Activated T-helper 17 cell treated with anti-CD3 and anti-CD28 coated beads, Interleukin-2, amount 50 U/mL, for 72 hours (primary cell): ENCODE measurements around the gene ARHGAP26. TPM values are rescaled to one million over a fixed set of nuclear protein-coding genes. Genes with fewer than 3 reads are reported as not detected.
A peak's percentile ranks its signal among the peaks of the same experiment; 100 is the strongest.
"Not testable (repeated sequence)": the region's sequence is repeated elsewhere in the genome, so short reads cannot be mapped to it uniquely, and the experiment has no call there.

Experiments used
- ATAC-seq: fragments of 150-1000 bp; cut with Tn5 transposase; replicated peaks from 2 replicates; pipeline ENCODE4 v1.10.0; 2021; ENCODE audit warnings: mild to moderate bottlenecking, moderate library complexity
- H3K27ac Mint-ChIP-seq: one replicate; pipeline ENCODE4 v1.8.0; 2022; ENCODE audit warnings: mixed read lengths
- H3K27me3 Mint-ChIP-seq: one replicate; pipeline ENCODE4 v1.8.0; 2022; ENCODE audit warnings: mixed read lengths
- H3K36me3 Mint-ChIP-seq: one replicate; pipeline ENCODE4 v1.8.0; 2022; ENCODE audit warnings: low read depth, mild to moderate bottlenecking, mixed read lengths
- H3K4me1 Mint-ChIP-seq: one replicate; pipeline ENCODE4 v1.8.0; 2022; ENCODE audit warnings: mixed read lengths
- H3K4me3 Mint-ChIP-seq: one replicate; pipeline ENCODE4 v1.8.0; 2022; ENCODE audit warnings: mild to moderate bottlenecking, mixed read lengths
- H3K9me3 Mint-ChIP-seq: one replicate; pipeline ENCODE4 v1.8.0; 2022; ENCODE audit warnings: mixed read lengths
- total RNA-seq, 2 donors: library from RNA; stranded (reverse); gene quantifications; one replicate each; pipeline ENCODE4 v1.2.3, GENCODE V29; 2022

ARHGAP26 gene
- total RNA-seq, 2 donors from 2014 or later, result 7.8 to 12.0 TPM

DNA sequence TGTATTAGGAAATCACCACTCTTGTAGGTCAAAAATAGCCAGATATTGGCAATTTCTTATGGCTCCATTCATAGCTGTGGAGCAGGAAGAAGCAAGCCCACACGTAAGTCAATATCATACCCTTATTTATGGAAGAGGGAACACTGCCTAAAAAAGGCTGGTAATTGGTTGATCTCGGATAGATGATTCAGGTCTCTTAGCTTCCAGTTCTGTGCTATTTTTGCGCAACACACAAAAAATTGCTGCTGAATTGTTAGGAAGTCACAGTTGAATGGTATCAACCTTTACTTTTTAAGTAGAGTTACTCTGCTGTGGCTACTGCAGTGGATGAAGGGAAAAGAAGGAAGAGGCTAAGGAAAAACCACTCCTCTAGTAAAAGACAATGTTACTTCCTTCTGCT lies 168.8 kb downstream of the ARHGAP26 start:
- H3K4me1 Mint-ChIP-seq, result no peaks in the 10 kb centered on the region
- peaks cover 4% of the 10 kb centered on the region for H3K36me3 Mint-ChIP-seq
- no peaks in the 10 kb centered on the region for H3K27me3 Mint-ChIP-seq
- no peak overlapping the region for H3K4me3 Mint-ChIP-seq
- no peaks in the 10 kb centered on the region for H3K9me3 Mint-ChIP-seq
- H3K27ac Mint-ChIP-seq, result no peak overlapping the region
- no peak for ATAC-seq

DNA sequence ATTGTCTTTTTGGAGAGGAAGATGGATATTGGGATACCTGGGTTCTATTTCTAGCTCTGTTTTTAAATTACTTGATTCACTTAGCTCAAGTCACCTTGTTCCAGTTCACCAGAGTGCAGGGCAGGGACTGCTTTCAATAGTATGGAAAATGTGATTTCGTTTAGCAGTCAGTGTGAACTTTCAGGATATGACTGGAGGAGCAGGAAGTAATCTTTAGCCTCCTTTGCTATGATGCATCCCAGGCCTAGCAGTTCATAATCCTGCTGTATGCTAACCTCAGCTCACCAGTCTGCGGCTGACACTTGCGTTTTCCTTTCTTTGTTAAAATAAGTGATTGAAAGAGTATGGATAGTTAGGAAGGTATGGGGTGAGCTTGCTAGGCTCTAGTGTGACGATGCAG lies 169.7 kb downstream of the ARHGAP26 start:
- H3K4me3 Mint-ChIP-seq, result no peak overlapping the region
- H3K27ac Mint-ChIP-seq, result no peak overlapping the region
- H3K4me1 Mint-ChIP-seq, result no peaks in the 10 kb centered on the region
- ATAC-seq, result no peak
- H3K9me3 Mint-ChIP-seq, result no peaks in the 10 kb centered on the region
- H3K27me3 Mint-ChIP-seq, result no peaks in the 10 kb centered on the region
- H3K36me3 Mint-ChIP-seq, result no peaks in the 10 kb centered on the region

DNA sequence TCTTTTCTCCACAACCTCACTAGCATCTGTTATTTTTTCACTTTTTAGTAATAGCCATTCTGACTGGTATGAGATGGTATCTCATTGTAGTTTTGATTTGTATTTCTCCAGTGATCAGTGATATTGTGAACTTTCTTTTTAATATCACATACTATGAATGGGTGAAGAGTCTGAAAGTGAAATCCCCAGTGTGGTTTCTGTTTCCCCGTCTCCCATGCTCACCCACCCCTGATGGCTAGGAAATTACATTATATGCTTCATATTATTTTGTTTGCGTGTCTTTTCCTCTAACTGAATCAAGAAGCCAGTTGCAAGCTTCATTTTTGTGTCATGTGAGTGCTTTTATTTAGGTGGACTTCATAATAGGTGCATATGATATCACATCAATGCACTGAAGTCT lies 171.1 kb downstream of the ARHGAP26 start:
- Mint-ChIP-seq H3K27ac (no peak overlapping the region), H3K36me3 (no peaks in the 10 kb centered on the region), H3K9me3 (no peaks in the 10 kb centered on the region), H3K27me3 (no peaks in the 10 kb centered on the region), H3K4me1 (no peaks in the 10 kb centered on the region), H3K4me3 (no peak overlapping the region)
- no peak for ATAC-seq

DNA sequence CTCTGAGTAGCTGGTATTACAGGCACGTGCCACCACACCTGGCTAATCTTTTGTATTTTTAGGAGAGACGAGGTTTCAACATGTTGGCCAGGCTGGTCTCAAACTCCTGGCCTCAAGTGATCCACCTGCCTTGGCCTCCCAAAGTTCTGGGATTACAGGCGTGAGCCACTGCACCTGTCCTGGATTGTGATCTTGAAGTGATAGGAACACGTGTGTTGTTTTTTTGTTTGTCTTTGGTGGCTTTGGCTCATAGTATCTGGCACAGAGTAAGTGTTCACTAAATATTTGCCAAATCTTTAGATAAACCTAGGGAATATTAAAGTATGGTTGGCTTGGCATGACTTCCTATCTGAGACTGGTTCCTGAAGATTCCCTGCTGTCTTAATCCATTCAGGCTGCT lies 172.7 kb downstream of the ARHGAP26 start:
- no peaks in the 10 kb centered on the region for H3K36me3 Mint-ChIP-seq

DNA sequence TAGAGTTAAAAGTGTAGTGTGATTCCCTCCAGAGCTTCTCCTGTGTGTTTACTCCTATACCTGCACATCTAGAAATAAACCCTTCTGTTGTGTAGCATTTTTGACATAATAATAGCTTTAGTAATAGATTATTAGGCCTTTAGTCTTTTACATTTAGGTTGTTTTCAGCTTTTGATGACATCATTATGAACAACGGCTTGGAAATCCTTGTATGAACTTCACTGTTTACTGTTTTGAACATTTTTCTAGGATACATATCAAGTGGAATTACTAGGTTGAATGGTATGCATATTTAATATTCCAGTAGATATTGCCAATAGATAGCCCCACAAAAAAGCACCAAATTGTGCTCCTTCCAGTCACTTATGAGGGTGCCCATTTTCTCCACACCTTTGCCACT lies 174.0 kb downstream of the ARHGAP26 start:
- no peaks in the 10 kb centered on the region for H3K4me1 Mint-ChIP-seq
- no peak overlapping the region for H3K27ac Mint-ChIP-seq
- no peak overlapping the region for H3K4me3 Mint-ChIP-seq
- H3K36me3 Mint-ChIP-seq, result no peaks in the 10 kb centered on the region
- no peaks in the 10 kb centered on the region for H3K27me3 Mint-ChIP-seq
- no peaks in the 10 kb centered on the region for H3K9me3 Mint-ChIP-seq
- no peak for ATAC-seq

More for the DNA sequence above, 172.7 kb downstream of the ARHGAP26 start:
- Mint-ChIP-seq H3K9me3 (no peaks in the 10 kb centered on the region), H3K4me3 (no peak overlapping the region), H3K27ac (peak overlapping the region; percentile 21), H3K4me1 (no peaks in the 10 kb centered on the region), H3K27me3 (no peaks in the 10 kb centered on the region)
- ATAC-seq, result no peak

DNA sequence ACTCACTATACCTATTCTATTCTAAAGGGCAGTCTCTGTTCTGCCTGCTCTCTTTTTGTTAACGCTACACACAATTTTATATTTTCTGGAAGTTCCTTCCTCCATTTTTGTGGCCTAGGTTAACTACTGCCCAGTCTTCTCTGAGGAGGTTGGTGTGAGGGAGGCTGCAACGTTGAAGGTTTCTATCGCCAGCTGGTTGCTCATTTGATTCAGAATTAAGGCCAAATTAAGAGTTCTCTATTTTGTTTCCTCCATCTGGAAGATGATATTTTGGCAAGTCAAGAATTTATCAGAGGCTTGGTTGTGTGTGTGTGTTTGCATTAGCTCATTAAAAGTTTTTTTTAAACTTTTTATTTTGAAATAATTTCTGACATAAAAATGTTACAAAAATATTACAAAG lies 175.1 kb downstream of the ARHGAP26 start:
- Mint-ChIP-seq H3K27me3 (no peaks in the 10 kb centered on the region), H3K36me3 (no peaks in the 10 kb centered on the region), H3K4me3 (no peak overlapping the region), H3K4me1 (no peaks in the 10 kb centered on the region), H3K27ac (no peak overlapping the region), H3K9me3 (no peaks in the 10 kb centered on the region)
- ATAC-seq, result no peak

DNA sequence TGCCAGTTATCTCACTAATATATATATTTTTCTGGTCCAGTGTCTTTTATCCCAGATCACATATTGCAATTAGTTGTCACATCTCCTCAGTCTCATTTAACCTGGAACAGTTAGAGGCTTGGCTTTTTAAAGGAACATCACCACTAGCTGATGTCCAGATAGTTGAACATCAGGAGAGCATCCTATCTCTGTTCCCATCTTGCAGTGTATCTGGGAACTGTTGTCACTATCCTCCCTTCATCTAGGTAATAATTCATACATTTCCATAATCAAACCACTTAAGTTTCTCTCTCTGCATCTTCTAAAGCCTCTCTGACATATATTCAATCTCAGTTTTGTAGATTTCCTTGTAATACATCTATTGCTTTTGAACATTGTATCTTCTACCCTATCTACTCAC lies 175.7 kb downstream of the ARHGAP26 start:
- no peak overlapping the region for H3K27ac Mint-ChIP-seq
- no peaks in the 10 kb centered on the region for H3K36me3 Mint-ChIP-seq
- no peaks in the 10 kb centered on the region for H3K9me3 Mint-ChIP-seq
- no peak for ATAC-seq
- no peaks in the 10 kb centered on the region for H3K27me3 Mint-ChIP-seq
- no peak overlapping the region for H3K4me3 Mint-ChIP-seq
- no peaks in the 10 kb centered on the region for H3K4me1 Mint-ChIP-seq

DNA sequence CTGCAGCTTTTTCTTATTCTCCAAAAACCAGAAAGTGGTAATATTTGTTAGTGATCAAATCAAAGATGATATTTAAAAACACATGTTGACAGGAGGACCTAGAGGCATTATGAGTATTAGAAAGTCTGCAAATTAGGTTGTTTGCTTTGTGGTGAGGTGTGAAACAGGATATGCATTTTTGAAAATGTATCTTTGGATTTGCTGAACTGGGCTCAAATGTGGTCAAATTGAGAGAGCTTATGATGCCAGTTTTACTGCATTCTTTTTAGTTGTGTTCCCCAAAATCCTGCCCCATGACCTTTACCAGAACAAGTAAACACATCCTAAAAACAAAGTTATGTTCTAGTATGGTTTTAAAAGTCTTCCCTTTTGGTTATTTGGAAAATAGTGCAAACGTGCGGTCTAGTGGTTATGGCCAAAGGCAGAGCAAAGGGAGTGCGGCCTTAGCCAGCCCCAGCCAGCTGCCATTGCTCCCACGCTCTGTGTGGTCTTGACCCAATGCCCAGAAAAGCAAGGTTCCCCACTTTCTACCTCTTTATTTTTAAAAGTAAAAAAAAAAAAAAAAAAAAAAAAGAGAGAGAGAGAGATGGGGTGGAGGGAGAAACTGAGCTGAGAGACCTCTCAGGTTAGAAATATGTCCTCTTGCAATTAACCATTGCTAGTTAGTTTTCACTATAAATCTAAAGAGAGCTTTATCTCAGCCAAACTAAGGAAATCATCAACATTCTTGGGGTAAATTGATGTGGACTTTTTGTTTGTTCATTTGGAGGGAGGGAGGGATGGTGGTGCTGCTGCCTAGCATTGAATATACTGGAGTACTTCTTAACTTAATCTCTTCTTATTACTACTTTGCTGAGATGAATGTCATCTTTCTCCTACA lies 176.6 kb downstream of the ARHGAP26 start:
- Mint-ChIP-seq H3K9me3 (no peaks in the 10 kb centered on the region), H3K36me3 (no peaks in the 10 kb centered on the region)

GRCh38 chr5:142947427-142947709 lies 177.2 kb downstream of the ARHGAP26 start:
- no peak overlapping the region for H3K4me3 Mint-ChIP-seq
- H3K9me3 Mint-ChIP-seq, result no peaks in the 10 kb centered on the region
- H3K27me3 Mint-ChIP-seq, result no peaks in the 10 kb centered on the region
- no peaks in the 10 kb centered on the region for H3K36me3 Mint-ChIP-seq
- no peaks in the 10 kb centered on the region for H3K4me1 Mint-ChIP-seq
- ATAC-seq, result no peak
- no peak overlapping the region for H3K27ac Mint-ChIP-seq

More for the DNA sequence above, 176.6 kb downstream of the ARHGAP26 start:
- ATAC-seq, result no peak
- H3K27ac Mint-ChIP-seq, result no peak overlapping the region
- no peaks in the 10 kb centered on the region for H3K4me1 Mint-ChIP-seq
- H3K4me3 Mint-ChIP-seq, result no peak overlapping the region
- H3K27me3 Mint-ChIP-seq, result no peaks in the 10 kb centered on the region

- ATAC-seq, result no peak
- no peak overlapping the region for H3K4me3 Mint-ChIP-seq
- H3K27me3 Mint-ChIP-seq, result no peaks in the 10 kb centered on the region
- H3K4me1 Mint-ChIP-seq, result no peaks in the 10 kb centered on the region
- no peaks in the 10 kb centered on the region for H3K36me3 Mint-ChIP-seq
- no peaks in the 10 kb centered on the region for H3K9me3 Mint-ChIP-seq
- no peak overlapping the region for H3K27ac Mint-ChIP-seq
Measured at GRCh38 chr5:142952229-142952628, 182.1 kb downstream of the ARHGAP26 start.

DNA sequence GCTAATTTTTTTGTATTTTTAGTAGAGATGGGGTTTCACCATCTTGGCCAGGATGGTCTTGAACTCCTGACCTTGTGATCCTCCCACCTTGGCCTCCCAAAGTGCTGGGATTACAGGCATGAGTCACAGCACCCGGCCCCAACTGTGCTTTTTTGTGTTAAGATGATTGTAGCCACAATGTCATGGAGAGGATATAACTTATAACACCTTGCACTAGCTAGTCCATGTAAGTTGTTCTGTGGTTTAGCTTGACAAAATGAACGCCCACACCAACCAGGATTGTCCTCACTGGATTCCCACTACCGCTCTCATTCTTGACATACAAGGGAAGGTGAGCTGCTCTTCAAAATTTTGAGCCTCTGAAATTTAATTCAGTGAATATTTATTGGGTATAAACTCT lies 182.7 kb downstream of the ARHGAP26 start:
- not testable (repeated sequence) for H3K27me3 Mint-ChIP-seq, ATAC-seq, H3K4me3 Mint-ChIP-seq, H3K36me3 Mint-ChIP-seq, H3K9me3 Mint-ChIP-seq, H3K4me1 Mint-ChIP-seq, H3K27ac Mint-ChIP-seq

DNA sequence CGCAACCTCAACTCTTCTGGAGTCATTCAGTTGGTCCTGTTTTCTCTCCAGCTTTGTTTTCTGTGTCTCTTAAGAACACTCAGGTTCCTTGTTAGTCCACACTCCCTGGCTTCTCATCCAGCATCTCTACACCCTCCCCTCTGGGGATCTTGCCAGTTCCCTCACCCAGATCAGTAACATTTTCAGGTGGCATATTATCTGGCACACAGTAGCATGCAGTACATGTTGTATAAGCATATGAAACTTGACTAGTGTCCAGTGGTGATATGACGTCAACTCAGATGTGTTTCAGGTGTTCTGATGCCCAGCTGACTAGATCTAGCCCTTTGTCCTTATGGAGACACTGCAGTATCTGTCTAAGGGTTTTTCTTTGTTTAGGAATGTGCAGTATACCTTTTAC lies 184.3 kb downstream of the ARHGAP26 start:
- no peak for ATAC-seq
- Mint-ChIP-seq H3K27me3 (no peaks in the 10 kb centered on the region), H3K9me3 (no peaks in the 10 kb centered on the region), H3K36me3 (no peaks in the 10 kb centered on the region), H3K4me1 (no peaks in the 10 kb centered on the region), H3K27ac (no peak overlapping the region), H3K4me3 (no peak overlapping the region)

GRCh38 chr5:142955628-142956027 lies 185.5 kb downstream of the ARHGAP26 start:
- no peak for ATAC-seq
- no peak overlapping the region for H3K27ac Mint-ChIP-seq
- H3K27me3 Mint-ChIP-seq, result no peaks in the 10 kb centered on the region
- no peak overlapping the region for H3K4me3 Mint-ChIP-seq
- no peaks in the 10 kb centered on the region for H3K9me3 Mint-ChIP-seq
- no peaks in the 10 kb centered on the region for H3K36me3 Mint-ChIP-seq
- no peaks in the 10 kb centered on the region for H3K4me1 Mint-ChIP-seq

DNA sequence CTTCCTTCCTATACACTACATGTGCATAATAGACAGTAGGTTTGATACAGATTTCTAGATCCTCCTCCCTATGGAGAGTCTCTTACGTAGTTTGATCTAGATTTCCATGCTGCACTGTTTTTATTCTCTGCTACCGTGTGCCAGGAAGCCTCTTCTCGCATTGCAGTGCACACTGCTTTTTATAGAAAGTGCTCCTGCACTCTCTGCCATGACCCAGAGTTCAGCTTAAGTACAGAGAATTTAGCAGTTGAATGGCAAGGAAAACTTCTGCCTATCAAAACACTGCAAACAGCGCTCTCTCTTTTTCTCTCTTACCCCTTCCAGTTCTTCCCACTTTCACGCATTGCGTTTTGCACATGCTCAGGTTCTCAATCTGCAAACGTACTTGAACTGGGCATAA lies 187.4 kb downstream of the ARHGAP26 start:
- no peaks in the 10 kb centered on the region for H3K36me3 Mint-ChIP-seq
- H3K9me3 Mint-ChIP-seq, result no peaks in the 10 kb centered on the region
- no peak for ATAC-seq
- H3K4me1 Mint-ChIP-seq, result no peaks in the 10 kb centered on the region
- H3K4me3 Mint-ChIP-seq, result no peak overlapping the region
- no peaks in the 10 kb centered on the region for H3K27me3 Mint-ChIP-seq
- H3K27ac Mint-ChIP-seq, result no peak overlapping the region

DNA sequence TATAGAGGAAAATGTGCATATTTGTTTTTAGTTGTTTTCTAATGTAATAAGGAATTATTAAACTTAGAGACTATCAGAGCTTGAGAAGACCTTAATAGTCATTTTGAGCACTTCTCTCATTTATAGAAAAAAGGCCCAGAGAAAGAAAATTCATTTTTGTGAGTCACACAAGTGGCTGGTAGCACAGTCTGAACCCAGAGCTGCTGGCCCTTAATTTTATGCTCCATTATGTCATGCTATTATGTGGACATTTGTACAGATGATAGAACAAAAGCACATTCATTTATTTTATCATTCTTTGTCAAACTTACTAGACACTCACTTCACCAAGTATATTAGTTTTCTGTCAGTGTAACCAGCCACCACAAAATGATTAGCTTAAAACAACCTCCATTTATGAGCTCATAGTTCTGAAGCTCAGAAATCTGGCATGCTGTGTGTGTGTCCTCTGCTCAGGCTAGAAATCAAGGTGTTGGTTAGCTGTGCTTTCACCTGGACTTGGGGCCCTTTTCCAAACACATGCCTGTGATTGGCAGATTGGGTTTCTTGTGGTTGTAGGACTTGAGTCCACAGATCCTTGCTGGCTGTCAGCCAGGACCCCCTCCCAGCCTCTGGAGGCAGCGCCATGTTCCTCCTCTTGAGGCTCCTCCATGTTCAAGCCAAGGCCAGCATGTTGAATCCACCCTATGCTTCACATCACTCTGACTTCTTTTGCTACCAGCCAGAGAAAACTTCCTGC lies 188.9 kb downstream of the ARHGAP26 start:
- no peaks in the 10 kb centered on the region for H3K4me1 Mint-ChIP-seq
- H3K27me3 Mint-ChIP-seq, result no peaks in the 10 kb centered on the region
- no peak overlapping the region for H3K4me3 Mint-ChIP-seq
- peak overlapping the region; percentile 29 for H3K27ac Mint-ChIP-seq
- no peaks in the 10 kb centered on the region for H3K36me3 Mint-ChIP-seq
- no peak for ATAC-seq
- H3K9me3 Mint-ChIP-seq, result no peaks in the 10 kb centered on the region
